ENCODE results near the gene RSL1D1. TPM values are rescaled to one million over a fixed set of nuclear protein-coding genes. Genes with fewer than 3 reads are reported as not detected.

Gene RSL1D1
- total RNA-seq, 3 donors from 2014 or later (not counting 1 experiment from before 2014, with no cell fraction given) = 66.3 to 102 (median 99.1) TPM

- H3K27ac Mint-ChIP-seq = peak within 1 kb of the TSS; percentile 96 to 98
- ATAC-seq (peak; percentile 95 to 99 (median 97)), DNase-seq (peak; percentile 93 to 97)
- WGBS (ENCODE audit: insufficient coverage) = under 1% methylated on average over 80 of the region's 80 CpGs
- H3K9me3 ChIP-seq (ENCODE audit: control insufficient read depth, insufficient read depth, low read length) = no peaks in the 10 kb centered on the region
- H3K27me3 ChIP-seq (ENCODE audit: control insufficient read depth, insufficient read depth, low read length) = no peaks in the 10 kb centered on the region
- H3K36me3 ChIP-seq (ENCODE audit: control insufficient read depth, insufficient read depth, low read length) = no peaks in the 10 kb centered on the region
- peak within 1 kb of the TSS; percentile 93 for H3K27ac ChIP-seq (ENCODE audit: low read length)
- intact Hi-C loops (cut with micrococcal nuclease) = loop anchor here (1.0 kb wide), 2 partner anchors 14 to 55 kb away; partner anchors contain the start of gene TXNDC11
- H3K4me1 Mint-ChIP-seq = peaks cover 54 to 59% of the 10 kb centered on the region in 2 donors
- H3K36me3 Mint-ChIP-seq = no peaks in the 10 kb centered on the region
- peak; percentile 66 for TF ChIP-seq CTCF (IDR thresholded peaks at IDR 0.05)
- H3K9me3 Mint-ChIP-seq = no peaks in the 10 kb centered on the region
- H3K4me3 ChIP-seq (ENCODE audit: low read length) = peak within 1 kb of the TSS; percentile 91
- H3K4me3 Mint-ChIP-seq = peak within 1 kb of the TSS; percentile 94
- H3K27me3 Mint-ChIP-seq (ENCODE audit: low read depth in 2 of 2) = no peaks in the 10 kb centered on the region
- H3K4me1 ChIP-seq (ENCODE audit: control insufficient read depth, insufficient read depth, low read length) = peaks cover 38% of the 10 kb centered on the region
Observed at GRCh38 chr16:11797166-11797956, 54.0 kb downstream of the RSL1D1 start, which contains the start of gene ZC3H7A. ZC3H7A (minus strand) TSS chr16:11797258; CDS start chr16:11782354, 14,904 bp downstream.

DNA sequence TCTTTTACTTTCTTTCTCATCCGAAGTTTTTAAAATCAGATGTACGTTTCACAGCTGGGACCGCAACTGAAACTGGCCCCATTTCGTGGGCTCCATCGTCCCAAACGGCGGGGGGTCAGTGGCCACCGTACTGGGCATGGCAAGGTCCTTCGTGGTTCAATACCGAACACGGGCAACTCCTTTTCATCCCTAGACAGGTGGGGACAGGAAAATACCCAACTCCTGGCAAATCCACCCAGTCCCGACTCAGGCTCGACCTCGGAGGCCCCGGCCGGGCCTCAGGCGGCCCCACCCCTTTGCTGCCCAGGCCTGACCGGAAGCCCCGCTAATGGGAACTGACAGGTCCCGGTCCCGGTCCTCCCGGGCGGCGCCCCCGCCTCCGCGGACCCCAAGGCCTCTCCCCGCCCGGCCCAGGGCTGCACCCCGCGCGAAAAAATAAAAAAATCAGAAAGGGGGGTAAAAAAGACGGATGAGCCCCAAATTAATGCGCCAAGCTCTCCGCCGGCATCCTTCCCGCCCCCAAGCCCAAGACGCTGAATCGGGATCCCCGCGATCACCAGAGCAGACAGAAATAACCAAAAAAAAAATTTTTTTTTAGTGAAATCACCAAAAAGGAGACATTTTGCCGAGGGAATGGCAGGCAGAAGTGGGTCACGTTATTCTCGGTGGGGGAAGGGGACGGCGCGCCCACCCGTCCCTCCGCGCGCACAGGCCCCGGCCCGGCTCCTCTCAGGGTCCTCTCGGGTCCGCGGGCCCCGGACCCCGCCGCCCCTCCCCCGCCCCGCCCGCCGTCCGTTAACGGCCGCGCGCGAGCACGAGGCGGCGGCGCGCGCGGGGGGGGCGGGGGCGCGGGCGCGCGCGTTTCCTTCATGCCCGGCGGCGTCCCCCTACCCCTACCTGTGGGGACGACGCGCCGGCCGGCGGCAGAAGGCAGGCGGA lies 54.8 kb downstream of the RSL1D1 start:
- TF ChIP-seq CTCF (IDR thresholded peaks at IDR 0.05) = no peak
- Mint-ChIP-seq H3K27ac (peak overlapping the region; percentile 96 to 98), H3K4me1 (peaks cover 56 to 67% of the 10 kb centered on the region in 2 donors), H3K36me3 (no peaks in the 10 kb centered on the region), H3K27me3 (ENCODE audit: low read depth in 2 of 2) (no peaks in the 10 kb centered on the region), H3K4me3 (peak overlapping the region; percentile 94), H3K9me3 (no peaks in the 10 kb centered on the region)
- DNase-seq (peak; percentile 33 to 58), ATAC-seq (peak in 1 of 3 donors; percentile 4)
- Histone ChIP-seq H3K4me3 (ENCODE audit: low read length) (peak overlapping the region; percentile 91), H3K9me3 (ENCODE audit: control insufficient read depth, insufficient read depth, low read length) (no peaks in the 10 kb centered on the region), H3K27ac (ENCODE audit: low read length) (peak overlapping the region; percentile 90), H3K4me1 (ENCODE audit: control insufficient read depth, insufficient read depth, low read length) (peaks cover 38% of the 10 kb centered on the region), H3K36me3 (ENCODE audit: control insufficient read depth, insufficient read depth, low read length) (no peaks in the 10 kb centered on the region), H3K27me3 (ENCODE audit: control insufficient read depth, insufficient read depth, low read length) (no peaks in the 10 kb centered on the region)
- WGBS (ENCODE audit: insufficient coverage) = under 1% methylated on average over 93 of the region's 93 CpGs
- intact Hi-C loops (cut with micrococcal nuclease) = loop anchor here (1.0 kb wide), 2 partner anchors 13 to 54 kb away; partner anchors contain the start of gene TXNDC11

DNA sequence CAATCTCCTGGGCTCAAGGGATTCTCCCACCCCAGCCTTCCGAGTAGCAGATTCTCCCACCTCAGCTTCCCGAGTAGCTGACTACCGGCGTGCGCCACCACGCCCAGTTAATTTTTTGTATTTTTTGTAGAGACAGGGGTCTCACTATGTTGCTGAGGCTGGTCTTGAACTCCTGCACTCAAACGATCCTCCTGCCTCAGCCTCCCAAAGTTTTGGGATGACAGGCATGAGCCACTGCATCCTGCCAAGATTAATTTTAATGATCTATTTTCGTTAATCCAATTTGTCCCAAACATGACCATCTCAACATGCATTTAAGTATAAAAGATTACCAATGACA lies 55.5 kb downstream of the RSL1D1 start:
- Mint-ChIP-seq H3K9me3 (no peaks in the 10 kb centered on the region), H3K4me3 (peak overlapping the region; percentile 94), H3K36me3 (no peaks in the 10 kb centered on the region), H3K4me1 (peaks cover 60 to 73% of the 10 kb centered on the region in 2 donors), H3K27me3 (ENCODE audit: low read depth in 2 of 2) (no peaks in the 10 kb centered on the region), H3K27ac (peak overlapping the region; percentile 96 to 98)
- Histone ChIP-seq H3K27ac (ENCODE audit: low read length) (peak overlapping the region; percentile 90), H3K9me3 (ENCODE audit: control insufficient read depth, insufficient read depth, low read length) (no peaks in the 10 kb centered on the region), H3K36me3 (ENCODE audit: control insufficient read depth, insufficient read depth, low read length) (no peaks in the 10 kb centered on the region), H3K27me3 (ENCODE audit: control insufficient read depth, insufficient read depth, low read length) (no peaks in the 10 kb centered on the region), H3K4me3 (ENCODE audit: low read length) (peak overlapping the region; percentile 91), H3K4me1 (ENCODE audit: control insufficient read depth, insufficient read depth, low read length) (peaks cover 38% of the 10 kb centered on the region)
- WGBS (ENCODE audit: insufficient coverage) = 62% methylated on average over 8 of the region's 8 CpGs
- intact Hi-C loops (cut with micrococcal nuclease) = no loop called here
- no peak for DNase-seq
- no peak for TF ChIP-seq CTCF (IDR thresholded peaks at IDR 0.05)
- no peak for ATAC-seq
